Kidney (tissue), 14 donors: ENCODE results near the gene BYSL. TPM values are rescaled to one million over a fixed set of nuclear protein-coding genes. Genes with fewer than 3 reads are reported as not detected.

Source experiments
- DNase-seq, 5 donors: peaks; one replicate each; pipeline ENCODE4 v3.0.0-alpha.2; 2013 to 2020
- FAIRE-seq: peaks from 2 replicates; lab custom pipeline; 2012; peaks lifted over from hg19 to GRCh38; lab: Jason Lieb, UNC
- H3K27ac ChIP-seq, 2 donors: one replicate each; pipeline ENCODE4 v1.7.0; 2013; ENCODE audit warnings: low read depth in 2 of 2, low read length in 2 of 2, inconsistent platforms in 1 of 2
- H3K27me3 ChIP-seq: one replicate; pipeline ENCODE4 v1.7.1; 2013; ENCODE audit warnings: low read length, inconsistent platforms; ENCODE audit not compliant: control insufficient read depth, insufficient read depth
- H3K36me3 ChIP-seq, 3 donors: one replicate each; pipeline versions ENCODE4 v1.7.0 to v1.7.1; 2013; ENCODE audit warnings: low read length in 3 of 3, control low read depth in 1 of 3, inconsistent platforms in 1 of 3; ENCODE audit not compliant: insufficient read depth in 3 of 3, control insufficient read depth in 2 of 3
- H3K4me1 ChIP-seq, 3 donors: one replicate each; pipeline versions ENCODE4 v1.7.0 to v1.7.1; 2013; ENCODE audit warnings: low read length in 3 of 3, inconsistent platforms in 1 of 3, low read depth in 1 of 3; ENCODE audit not compliant: control insufficient read depth in 2 of 3, insufficient read depth in 2 of 3
- H3K4me3 ChIP-seq, 3 donors: one replicate each; pipeline versions ENCODE4 v1.7.0 to v1.8.1; 2013; ENCODE audit warnings: low read length in 3 of 3, control low read depth in 1 of 3, inconsistent platforms in 1 of 3
- H3K9ac ChIP-seq, 3 donors: one replicate each; pipeline versions ENCODE4 v1.7.0 to v1.7.1; 2013; ENCODE audit warnings: low read length in 3 of 3, control low read depth in 1 of 3, inconsistent platforms in 1 of 3
- H3K9me3 ChIP-seq, 3 donors: one replicate each; pipeline versions ENCODE4 v1.7.0 to v1.7.1; 2013; ENCODE audit warnings: low read length in 3 of 3, control low read depth in 1 of 3, inconsistent platforms in 1 of 3; ENCODE audit not compliant: control insufficient read depth in 2 of 3, insufficient read depth in 1 of 3
- CTCF ChIP-seq: IDR thresholded peaks from 3 replicates; pipeline ENCODE4 v1.5.1; 2012; ENCODE audit warnings: mild to moderate bottlenecking, moderate library complexity, borderline replicate concordance; ENCODE audit not compliant: insufficient read depth; ENCODE audit errors: extremely low read depth
- intact Hi-C: fragments of 100-400 bp; cut with DNase I; formaldehyde crosslinking; loops from one replicate; pipeline ENCODE4 v1.11.1; 2022
- polyA plus RNA-seq: library from polyadenylated mRNA; stranded (reverse); fragments of 350-450 nt; fragmentation: Illumina TruSeq; extraction: RNeasy Lipid Tissue Mini Kit (QIAGEN cat#74804); gene quantifications from one replicate; pipeline ENCODE4 v1.2.3, GENCODE V29; 2014; ENCODE audit warnings: low read depth, low replicate concordance; ENCODE audit not compliant: insufficient read depth
- total RNA-seq: library from RNA; stranded (reverse); fragmentation: NEBNext Ultra II Directional; extraction: Animal tissue kit (Norgen Biotek cat#: 25700); gene quantifications from one replicate; pipeline ENCODE4 v1.2.1, GENCODE V29; 2021
- donor health status: control.
- donor health status: control.
- donor health status: control.
- donor health status: control.
- donor health status: control.
- donor health status: DM: yes; HTN: yes; CAD: no.
- donor health status: Normal renal cell carcinoma (clear cell type).

The BYSL gene
- total and polyA plus RNA-seq, 2 donors from 2014 or later: 10.1 to 14.3 TPM

GRCh38 chr6:41922154-41922553, 855 bp downstream of the BYSL start:
- no peak for TF ChIP-seq CTCF
- H3K27ac ChIP-seq: no peak overlapping the region
- intact Hi-C loops: no loop called here
- no peaks in the 10 kb centered on the region for H3K9me3 ChIP-seq
- H3K27me3 ChIP-seq: no peaks in the 10 kb centered on the region
- H3K36me3 ChIP-seq: peaks cover 0 to 4% (median 1%) of the 10 kb centered on the region in 3 donors
- H3K9ac ChIP-seq: peak overlapping the region; percentile 95 to 100 (median 99)
- no peak for FAIRE-seq
- H3K4me1 ChIP-seq: peaks cover 7 to 18% (median 13%) of the 10 kb centered on the region in 3 donors
- H3K4me3 ChIP-seq: peak overlapping the region; percentile 99 to 100 (median 100)
- DNase-seq: peak in 1 of 5 donors; percentile 14

GRCh38 chr6:41927253-41927652, 6.0 kb downstream of the BYSL start:
- H3K4me3 ChIP-seq: no peak overlapping the region
- peaks cover 4 to 6% (median 4%) of the 10 kb centered on the region in 3 donors for H3K4me1 ChIP-seq
- no peak for TF ChIP-seq CTCF
- FAIRE-seq (no peak), DNase-seq (no peak)
- peaks cover 12 to 39% (median 16%) of the 10 kb centered on the region in 3 donors for H3K36me3 ChIP-seq
- H3K27me3 ChIP-seq: no peaks in the 10 kb centered on the region
- no peaks in the 10 kb centered on the region for H3K9me3 ChIP-seq
- H3K27ac ChIP-seq: no peak overlapping the region
- H3K9ac ChIP-seq: no peak overlapping the region
- intact Hi-C loops: no loop called here

- H3K4me1 ChIP-seq: no peaks in the 10 kb centered on the region
- H3K27me3 ChIP-seq: no peaks in the 10 kb centered on the region
- intact Hi-C loops: loop anchor here (10.0 kb wide), 1 partner anchor 115 kb away; no protein-coding TSS in a partner anchor
- no peak overlapping the region for H3K4me3 ChIP-seq
- FAIRE-seq (no peak), DNase-seq (no peak)
- no peak for TF ChIP-seq CTCF
- no peaks in the 10 kb centered on the region for H3K9me3 ChIP-seq
- H3K27ac ChIP-seq: no peak overlapping the region
- no peak overlapping the region for H3K9ac ChIP-seq
- peaks cover 15 to 49% (median 33%) of the 10 kb centered on the region in 3 donors for H3K36me3 ChIP-seq
Observed at GRCh38 chr6:41929924-41930323, 8.6 kb downstream of the BYSL start.

- TF ChIP-seq CTCF: no peak
- DNase-seq (no peak), FAIRE-seq (no peak)
- H3K27ac ChIP-seq: no peak overlapping the region
- no peak overlapping the region for H3K4me3 ChIP-seq
- H3K36me3 ChIP-seq: peaks cover 15 to 51% (median 49%) of the 10 kb centered on the region in 3 donors
- H3K9ac ChIP-seq: no peak overlapping the region
- H3K9me3 ChIP-seq: no peaks in the 10 kb centered on the region
- intact Hi-C loops: loop anchor here (10.0 kb wide), 1 partner anchor 113 kb away; no protein-coding TSS in a partner anchor
- no peaks in the 10 kb centered on the region for H3K4me1 ChIP-seq
- no peaks in the 10 kb centered on the region for H3K27me3 ChIP-seq
Observed at GRCh38 chr6:41931792-41932191, 10.5 kb downstream of the BYSL start.
